WERI-Rb-1 (cell line): ENCODE results near the gene IRX2.

Source experiments
- DNase-seq: peaks from one replicate; pipeline ENCODE4 v3.0.0-alpha.2; 2020
- H3K27ac ChIP-seq: fragments of 250-450 bp; sonication (Bioruptor Pico); 2 replicates; pipeline ENCODE4 v1.5.1; 2020; ENCODE audit warnings: mild to moderate bottlenecking, moderate library complexity
- H3K27me3 ChIP-seq: fragments of 250-450 bp; sonication (Bioruptor Pico); 2 replicates; pipeline ENCODE4 v1.5.1; 2021; ENCODE audit warnings: mild to moderate bottlenecking, low read depth, moderate library complexity; ENCODE audit not compliant: insufficient read depth, severe bottlenecking
- H3K36me3 ChIP-seq: fragments of 250-450 bp; sonication (Bioruptor Pico); 2 replicates; pipeline ENCODE4 v1.5.1; 2020; ENCODE audit warnings: mild to moderate bottlenecking, moderate library complexity
- H3K4me3 ChIP-seq: 2 replicates; pipeline ENCODE4 v1.5.1; 2011; ENCODE audit warnings: low read depth, mild to moderate bottlenecking, control low read depth, low read length
- H3K9me3 ChIP-seq: fragments of 250-450 bp; sonication (Bioruptor Pico); 2 replicates; pipeline ENCODE4 v1.5.1; 2021; ENCODE audit warnings: mild to moderate bottlenecking, moderate library complexity; ENCODE audit not compliant: severe bottlenecking
- TF ChIP-seq, protein P1 (sequence below): IDR thresholded peaks from 2 replicates; pipeline ENCODE4 v1.5.1; 2011; ENCODE audit warnings: low read depth, mild to moderate bottlenecking, control low read depth, inconsistent platforms, low read length

IRX2 gene

DNA sequence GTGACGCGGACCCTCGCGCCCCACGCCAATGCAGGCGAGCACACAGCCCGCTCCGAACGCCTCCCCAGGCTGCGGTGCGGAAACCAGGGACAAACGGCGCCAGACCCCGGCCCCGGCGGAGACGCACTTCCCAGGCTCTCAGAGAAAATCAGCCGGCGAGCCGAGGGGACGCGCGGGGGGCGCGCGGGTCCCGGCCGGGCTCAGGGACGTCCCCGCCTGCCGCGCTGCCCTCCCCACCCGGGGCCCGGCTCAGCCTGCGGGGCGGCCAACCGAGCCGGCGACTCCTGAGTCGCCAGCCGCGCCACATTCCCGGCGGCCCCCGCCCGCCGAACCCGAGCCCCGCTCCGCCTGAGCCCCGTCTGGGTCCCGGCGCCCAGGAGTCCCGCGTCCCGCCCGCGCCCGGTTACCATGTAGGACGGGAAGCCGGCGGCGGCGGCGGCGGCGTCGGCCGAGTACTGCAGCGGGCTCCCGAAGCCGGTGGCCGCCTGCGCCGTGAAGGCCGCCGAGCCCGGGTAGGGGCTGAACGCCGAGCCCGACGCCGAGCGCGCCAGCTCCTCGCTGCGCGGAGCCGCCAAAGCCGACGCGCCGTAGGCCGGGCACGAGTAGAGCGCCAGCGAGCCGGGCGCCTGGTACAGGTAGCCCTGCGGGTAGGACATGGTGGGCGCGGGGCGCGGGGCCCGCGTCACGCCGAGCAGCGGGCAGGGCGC lies 566 bp downstream of the IRX2 start:
- peak overlapping the region; percentile 31 for H3K4me3 ChIP-seq
- peaks cover 4% of the 10 kb centered on the region; the same call in 1 of the 2 replicates for H3K36me3 ChIP-seq
- peaks cover 51% of the 10 kb centered on the region for H3K27me3 ChIP-seq
- H3K9me3 ChIP-seq: peaks cover 13% of the 10 kb centered on the region
- peak; percentile 49 for DNase-seq
- no peak overlapping the region for H3K27ac ChIP-seq
- TF ChIP-seq, protein P1, sequence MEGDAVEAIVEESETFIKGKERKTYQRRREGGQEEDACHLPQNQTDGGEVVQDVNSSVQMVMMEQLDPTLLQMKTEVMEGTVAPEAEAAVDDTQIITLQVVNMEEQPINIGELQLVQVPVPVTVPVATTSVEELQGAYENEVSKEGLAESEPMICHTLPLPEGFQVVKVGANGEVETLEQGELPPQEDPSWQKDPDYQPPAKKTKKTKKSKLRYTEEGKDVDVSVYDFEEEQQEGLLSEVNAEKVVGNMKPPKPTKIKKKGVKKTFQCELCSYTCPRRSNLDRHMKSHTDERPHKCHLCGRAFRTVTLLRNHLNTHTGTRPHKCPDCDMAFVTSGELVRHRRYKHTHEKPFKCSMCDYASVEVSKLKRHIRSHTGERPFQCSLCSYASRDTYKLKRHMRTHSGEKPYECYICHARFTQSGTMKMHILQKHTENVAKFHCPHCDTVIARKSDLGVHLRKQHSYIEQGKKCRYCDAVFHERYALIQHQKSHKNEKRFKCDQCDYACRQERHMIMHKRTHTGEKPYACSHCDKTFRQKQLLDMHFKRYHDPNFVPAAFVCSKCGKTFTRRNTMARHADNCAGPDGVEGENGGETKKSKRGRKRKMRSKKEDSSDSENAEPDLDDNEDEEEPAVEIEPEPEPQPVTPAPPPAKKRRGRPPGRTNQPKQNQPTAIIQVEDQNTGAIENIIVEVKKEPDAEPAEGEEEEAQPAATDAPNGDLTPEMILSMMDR: no peak

- DNase-seq: no peak
- peaks cover 44% of the 10 kb centered on the region for H3K27me3 ChIP-seq
- H3K4me3 ChIP-seq: peak overlapping the region; percentile 31
Measured at GRCh38 chr5:2750026-2750757, 1.3 kb downstream of the IRX2 start.

GRCh38 chr5:2749514-2750025 lies 1.9 kb downstream of the IRX2 start:
- DNase-seq: no peak
- TF ChIP-seq, protein P1: no peak
- Histone ChIP-seq H3K27me3 (peaks cover 38% of the 10 kb centered on the region), H3K9me3 (peaks cover 13% of the 10 kb centered on the region), H3K36me3 (peaks cover 4% of the 10 kb centered on the region; the same call in 1 of the 2 replicates), H3K4me3 (no peak overlapping the region), H3K27ac (no peak overlapping the region)

More at GRCh38 chr5:2750026-2750757, 1.3 kb downstream of the IRX2 start:
- Histone ChIP-seq H3K9me3 (peaks cover 13% of the 10 kb centered on the region), H3K36me3 (peaks cover 4% of the 10 kb centered on the region; the same call in 1 of the 2 replicates), H3K27ac (no peak overlapping the region)
- TF ChIP-seq, protein P1: no peak

- Histone ChIP-seq H3K27me3 (peaks cover 32% of the 10 kb centered on the region), H3K4me3 (no peak overlapping the region), H3K36me3 (peaks cover 4% of the 10 kb centered on the region; the same call in 1 of the 2 replicates), H3K27ac (no peak overlapping the region), H3K9me3 (peaks cover 13% of the 10 kb centered on the region)
- peak; percentile 13 for DNase-seq
- TF ChIP-seq, protein P1: no peak
Measured at GRCh38 chr5:2748861-2749513, 2.5 kb downstream of the IRX2 start.

DNA sequence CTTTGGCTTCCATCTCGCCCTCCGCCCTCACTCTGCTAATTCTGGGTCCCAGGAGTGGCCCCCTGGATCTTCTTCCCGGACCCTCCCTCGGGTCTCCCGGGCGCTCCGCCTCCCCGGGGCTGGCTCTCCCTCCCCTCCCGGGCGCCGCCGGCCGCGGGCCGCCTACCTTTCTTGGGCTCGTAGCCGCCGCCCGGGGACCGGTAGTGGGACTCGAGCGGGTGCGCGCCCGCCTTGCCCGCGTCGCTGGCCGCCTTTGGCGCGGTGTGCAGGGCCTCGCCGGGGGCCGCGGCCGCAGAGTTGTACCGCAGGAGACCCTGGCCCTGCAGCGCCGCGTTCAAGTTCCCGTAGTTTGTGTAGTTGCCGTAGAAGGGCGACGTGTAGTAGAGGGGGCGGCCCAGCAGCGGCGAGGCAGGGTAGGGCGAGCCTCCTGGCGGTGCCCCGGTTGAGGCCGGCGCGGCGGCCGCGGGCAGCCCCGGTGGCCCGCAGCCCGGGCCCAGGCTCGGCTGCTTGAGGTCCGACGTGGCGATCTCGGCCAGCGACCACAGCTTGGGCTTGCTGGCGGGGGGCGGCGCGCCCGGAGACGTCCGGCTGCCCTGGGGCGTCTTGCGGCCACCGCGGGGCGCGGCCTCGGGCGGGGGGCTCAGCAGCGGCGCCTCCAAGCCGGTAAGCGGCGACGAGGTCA lies 3.2 kb downstream of the IRX2 start:
- Histone ChIP-seq H3K4me3 (no peak overlapping the region), H3K9me3 (peaks cover 13% of the 10 kb centered on the region), H3K36me3 (peaks cover 4% of the 10 kb centered on the region; the same call in 1 of the 2 replicates), H3K27me3 (peaks cover 27% of the 10 kb centered on the region), H3K27ac (no peak overlapping the region)
- TF ChIP-seq, protein P1: no peak
- DNase-seq: peak; percentile 3
